Effector memory CD8-positive, alpha-beta T cell (primary cell): ENCODE results near the gene IFT22.
A peak's percentile ranks its signal among the peaks of the same experiment; 100 is the strongest.
"Not testable (repeated sequence)": the region's sequence is repeated elsewhere in the genome, so short reads cannot be mapped to it uniquely, and the experiment has no call there.

ENCODE experiments used
- ATAC-seq: fragments of 150-1000 bp; cut with Tn5 transposase; replicated peaks from 2 replicates; pipeline ENCODE4 v1.10.0; 2021; ENCODE audit warnings: mild to moderate bottlenecking, moderate library complexity
- DNase-seq, 3 experiments: peaks; one replicate each; pipeline ENCODE4 v3.0.0; 2021
- H3K27ac Mint-ChIP-seq, 2 donors: one replicate each; pipeline ENCODE4 v1.8.0; 2022; ENCODE audit warnings: mild to moderate bottlenecking in 2 of 2, mixed read lengths in 2 of 2, moderate library complexity in 2 of 2
- H3K27me3 Mint-ChIP-seq, 2 donors: one replicate each; pipeline ENCODE4 v1.8.0; 2022; ENCODE audit warnings: mixed read lengths in 2 of 2
- H3K36me3 Mint-ChIP-seq: one replicate; pipeline ENCODE4 v1.8.0; 2022; ENCODE audit warnings: mild to moderate bottlenecking, moderate library complexity, mixed read lengths; ENCODE audit not compliant: insufficient read depth
- H3K4me1 Mint-ChIP-seq, 2 donors: one replicate each; pipeline ENCODE4 v1.8.0; 2022; ENCODE audit warnings: low read depth in 2 of 2, mixed read lengths in 2 of 2
- H3K4me3 Mint-ChIP-seq, 2 donors: one replicate each; pipeline ENCODE4 v1.8.0; 2022; ENCODE audit warnings: mild to moderate bottlenecking in 2 of 2, mixed read lengths in 2 of 2, moderate library complexity in 2 of 2
- H3K9me3 Mint-ChIP-seq, 2 donors: one replicate each; pipeline ENCODE4 v1.8.0; 2022; ENCODE audit warnings: mixed read lengths in 2 of 2
- total RNA-seq, 9 experiments: gene quantifications; one replicate each; lab custom pipeline; 2026; lab: John Stamatoyannopoulos, UW

IFT22 gene
- 2.0 to 7.4 (median 4.5) reads per million in 9 experiments for total RNA-seq

DNA sequence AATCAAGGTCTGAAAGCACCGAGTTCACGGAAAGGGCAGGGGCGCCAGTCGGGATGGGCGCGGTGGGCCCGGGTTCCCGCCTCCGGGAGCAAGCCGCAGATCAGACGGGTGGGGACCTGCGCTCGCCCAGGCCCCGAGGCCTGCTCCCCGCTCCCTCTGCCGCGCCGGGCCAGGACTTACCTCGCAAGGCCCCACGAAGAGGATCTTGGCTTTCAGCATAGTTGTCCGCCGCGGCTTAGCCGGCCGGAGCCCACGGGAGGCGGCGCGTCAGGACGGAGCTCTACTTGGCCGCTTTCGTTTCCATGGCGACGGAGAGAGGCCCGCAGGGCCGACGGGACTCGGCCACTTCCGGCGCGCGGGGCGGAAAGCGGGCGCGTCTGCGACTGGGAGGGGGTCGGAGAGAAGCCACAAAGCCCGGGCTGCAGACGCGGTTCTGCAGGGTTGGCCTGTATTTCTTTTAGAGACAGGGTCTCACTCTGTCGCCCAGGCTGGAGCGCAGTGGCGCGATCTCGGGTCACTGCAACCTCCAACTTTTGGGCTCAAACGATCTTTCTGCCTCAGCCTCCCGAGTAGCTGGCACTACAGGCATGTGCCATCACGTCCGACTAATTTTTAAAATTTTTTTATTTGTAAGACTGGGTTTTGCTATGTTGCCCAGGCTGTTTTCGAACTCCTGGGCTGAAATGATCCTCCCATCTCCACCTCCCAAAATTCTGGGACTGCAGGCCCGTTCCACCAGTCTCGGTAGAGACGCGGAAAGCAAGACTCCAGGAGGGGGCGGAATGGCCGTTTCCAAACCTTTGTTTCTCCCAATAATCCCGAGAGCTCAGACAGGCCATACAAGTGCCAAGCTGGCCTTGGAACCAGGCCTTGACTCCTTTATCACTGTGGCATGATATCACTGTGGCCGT, at the start of gene IFT22:
IFT22 (minus strand) TSS at position 322 of the 911 bp plus-strand sequence; CDS start at position 219, 103 bp downstream.
- peaks cover 3 to 10% of the 10 kb centered on the region in 2 donors for H3K4me1 Mint-ChIP-seq
- no peaks in the 10 kb centered on the region for H3K27me3 Mint-ChIP-seq
- no peaks in the 10 kb centered on the region for H3K9me3 Mint-ChIP-seq
- peaks cover 21% of the 10 kb centered on the region for H3K36me3 Mint-ChIP-seq
- peak within 1 kb of the TSS; percentile 95 for H3K27ac Mint-ChIP-seq
- H3K4me3 Mint-ChIP-seq: peak within 1 kb of the TSS; percentile 87 to 88
- ATAC-seq: peak; percentile 97
- DNase-seq: peak; percentile 71 to 73 (median 72)

DNA sequence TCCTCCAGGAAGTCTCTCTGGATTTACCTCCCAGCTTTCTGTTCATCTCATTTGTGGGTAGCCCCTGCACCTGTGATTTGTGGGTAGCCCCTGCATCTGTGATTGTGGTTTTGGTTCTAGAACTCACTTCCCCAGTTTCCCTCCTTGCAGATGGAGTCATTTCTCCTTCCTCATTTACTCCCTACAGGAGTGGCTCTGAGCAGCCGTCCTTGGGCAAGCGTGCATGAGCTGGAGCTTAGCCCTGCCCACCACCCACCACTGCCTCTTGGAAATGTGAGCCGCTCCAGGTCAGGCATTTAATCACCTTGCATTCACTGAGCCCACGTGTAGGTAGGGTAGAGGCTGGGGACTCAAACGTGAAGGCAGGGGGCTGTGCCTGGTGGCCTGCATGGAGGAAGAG, 49.2 kb upstream of the IFT22 start:
- ATAC-seq: no peak
- Mint-ChIP-seq H3K4me3 (no peak overlapping the region), H3K4me1 (peaks cover 0 to 2% of the 10 kb centered on the region in 2 donors)

DNA sequence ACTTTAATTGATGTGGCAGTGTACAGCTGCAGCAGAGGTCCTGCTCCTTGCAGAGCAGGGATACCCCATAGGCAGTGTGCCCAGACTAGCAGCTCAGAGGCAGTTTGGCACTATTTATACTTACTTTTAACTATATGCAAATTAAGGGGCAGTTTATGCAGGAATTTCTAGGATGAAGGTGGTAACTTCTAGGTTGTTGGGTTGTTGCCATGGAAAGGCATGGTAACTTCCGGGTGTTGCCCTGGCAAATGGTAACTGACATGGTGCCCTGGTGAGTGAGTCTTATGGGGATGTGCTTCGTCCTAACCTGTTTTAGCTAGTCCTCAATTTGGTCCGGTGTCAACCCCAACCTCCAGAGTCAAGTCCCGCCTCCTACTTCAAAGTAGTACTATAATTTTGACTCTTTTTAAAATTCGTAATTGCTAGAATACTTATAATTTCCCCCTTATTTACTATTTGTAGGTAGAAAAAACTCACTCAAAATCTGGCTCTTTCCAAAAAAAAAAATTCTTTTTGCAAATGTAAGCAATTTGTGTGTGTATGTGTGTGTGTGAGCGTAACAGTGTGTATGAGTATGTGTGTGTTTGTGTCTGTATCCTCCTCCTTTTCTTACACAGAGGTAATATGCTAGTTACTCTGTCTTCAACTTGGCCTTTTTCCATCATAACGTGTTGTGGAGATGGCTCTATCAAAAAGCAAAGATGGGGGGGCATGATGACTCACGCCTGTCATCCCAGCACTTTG, 47.0 kb upstream of the IFT22 start:
- Mint-ChIP-seq H3K27ac (no peak overlapping the region), H3K36me3 (no peaks in the 10 kb centered on the region), H3K4me3 (no peak overlapping the region), H3K27me3 (peaks cover 62 to 75% of the 10 kb centered on the region in 2 donors), H3K4me1 (peaks cover 0 to 2% of the 10 kb centered on the region in 2 donors), H3K9me3 (no peaks in the 10 kb centered on the region)
- no peak for ATAC-seq
- DNase-seq: no peak

More for the DNA sequence above, 49.2 kb upstream of the IFT22 start:
- H3K27ac Mint-ChIP-seq: peak overlapping the region in 1 of 2 donors; percentile 62
- no peaks in the 10 kb centered on the region for H3K36me3 Mint-ChIP-seq
- H3K9me3 Mint-ChIP-seq: no peaks in the 10 kb centered on the region
- H3K27me3 Mint-ChIP-seq: peaks cover 55 to 77% of the 10 kb centered on the region in 2 donors
- DNase-seq: no peak

DNA sequence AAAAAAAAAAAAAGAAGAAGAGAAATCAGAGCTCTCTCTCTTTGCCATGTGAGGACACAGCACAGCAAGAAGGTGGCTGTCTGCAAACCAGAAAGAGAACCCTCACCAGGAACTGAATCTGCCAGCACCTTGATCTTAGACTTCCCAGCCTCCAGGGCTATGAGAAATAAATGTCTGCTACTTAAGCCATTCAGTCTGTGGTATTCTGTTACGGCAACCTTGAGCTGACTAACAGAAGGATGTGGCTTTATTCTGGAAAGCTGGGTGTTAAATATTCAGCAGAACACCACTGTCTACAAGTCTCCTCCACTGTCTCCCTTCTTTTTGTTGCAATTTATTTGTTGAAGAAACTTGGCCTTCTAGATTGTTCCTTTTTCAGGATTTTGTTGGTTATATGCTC, 46.1 kb upstream of the IFT22 start:
- H3K4me1 Mint-ChIP-seq: peaks cover 0 to 2% of the 10 kb centered on the region in 2 donors
- H3K27me3 Mint-ChIP-seq: peaks cover 53 to 66% of the 10 kb centered on the region in 2 donors
- H3K36me3 Mint-ChIP-seq: no peaks in the 10 kb centered on the region
- ATAC-seq (no peak), DNase-seq (no peak)
- no peaks in the 10 kb centered on the region for H3K9me3 Mint-ChIP-seq
- H3K27ac Mint-ChIP-seq: no peak overlapping the region
- H3K4me3 Mint-ChIP-seq: no peak overlapping the region

DNA sequence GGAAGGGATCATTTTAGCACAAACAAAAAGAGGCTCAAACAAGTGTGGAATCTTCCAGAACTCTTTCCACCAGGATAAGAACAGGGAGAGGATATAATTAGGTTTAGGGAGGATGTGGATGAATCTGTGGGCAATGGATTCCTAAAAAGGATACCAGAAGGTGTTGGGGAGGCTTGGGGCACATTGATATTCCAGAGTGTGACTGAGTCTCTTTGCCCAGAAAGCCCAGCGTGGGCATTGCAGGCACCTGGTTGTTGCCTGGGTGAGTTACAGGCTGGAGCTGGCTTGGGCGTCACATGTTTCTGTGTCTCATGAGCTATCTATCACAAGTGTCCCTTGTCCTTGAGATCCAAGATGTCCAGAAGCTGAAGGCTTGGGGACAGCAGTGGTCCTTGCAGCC, 44.3 kb upstream of the IFT22 start:
- no peak for ATAC-seq
- Mint-ChIP-seq H3K36me3 (no peaks in the 10 kb centered on the region), H3K27me3 (peaks cover 50 to 64% of the 10 kb centered on the region in 2 donors), H3K27ac (no peak overlapping the region), H3K4me1 (peaks cover 2 to 5% of the 10 kb centered on the region in 2 donors), H3K4me3 (no peak overlapping the region), H3K9me3 (no peaks in the 10 kb centered on the region)
- no peak for DNase-seq

DNA sequence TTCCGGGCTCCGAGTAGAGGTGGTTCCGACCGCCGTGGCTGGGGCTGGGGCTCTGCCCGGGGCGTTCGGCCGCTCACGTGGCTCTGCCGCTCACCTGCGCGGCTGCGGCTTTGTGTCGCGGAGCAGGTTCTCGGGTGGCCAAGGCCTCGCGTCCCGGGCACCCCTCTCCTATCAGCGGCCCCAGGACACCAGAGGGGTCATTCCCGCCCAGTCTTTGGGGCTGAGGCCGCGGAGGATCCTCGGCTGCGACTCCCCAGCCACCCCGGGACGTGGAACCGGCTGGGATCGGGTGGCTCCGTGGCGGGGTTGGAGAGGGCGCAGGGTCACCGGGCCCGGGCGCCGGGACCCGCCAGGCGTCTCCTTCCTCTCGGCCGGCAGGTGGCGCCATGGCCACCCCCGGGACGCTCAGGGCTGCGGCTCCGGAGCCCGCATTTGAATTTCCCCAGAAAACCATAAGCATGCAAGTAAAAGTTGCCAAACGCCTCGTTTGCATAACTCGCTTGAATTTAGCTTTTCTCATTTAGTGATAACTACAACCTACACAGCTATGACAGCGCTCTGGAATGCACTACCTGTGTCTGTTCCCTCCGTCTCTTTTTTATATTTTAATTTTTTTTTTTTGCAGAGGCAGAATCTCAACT, 42.2 kb upstream of the IFT22 start:
- DNase-seq: peak; percentile 49 to 59 (median 57)
- Mint-ChIP-seq H3K9me3 (no peaks in the 10 kb centered on the region), H3K36me3 (no peaks in the 10 kb centered on the region), H3K27me3 (peaks cover 42 to 54% of the 10 kb centered on the region in 2 donors), H3K4me3 (peak overlapping the region; percentile 63 to 67), H3K4me1 (peaks cover 0 to 5% of the 10 kb centered on the region in 2 donors), H3K27ac (no peak overlapping the region)
- peak; percentile 95 for ATAC-seq

DNA sequence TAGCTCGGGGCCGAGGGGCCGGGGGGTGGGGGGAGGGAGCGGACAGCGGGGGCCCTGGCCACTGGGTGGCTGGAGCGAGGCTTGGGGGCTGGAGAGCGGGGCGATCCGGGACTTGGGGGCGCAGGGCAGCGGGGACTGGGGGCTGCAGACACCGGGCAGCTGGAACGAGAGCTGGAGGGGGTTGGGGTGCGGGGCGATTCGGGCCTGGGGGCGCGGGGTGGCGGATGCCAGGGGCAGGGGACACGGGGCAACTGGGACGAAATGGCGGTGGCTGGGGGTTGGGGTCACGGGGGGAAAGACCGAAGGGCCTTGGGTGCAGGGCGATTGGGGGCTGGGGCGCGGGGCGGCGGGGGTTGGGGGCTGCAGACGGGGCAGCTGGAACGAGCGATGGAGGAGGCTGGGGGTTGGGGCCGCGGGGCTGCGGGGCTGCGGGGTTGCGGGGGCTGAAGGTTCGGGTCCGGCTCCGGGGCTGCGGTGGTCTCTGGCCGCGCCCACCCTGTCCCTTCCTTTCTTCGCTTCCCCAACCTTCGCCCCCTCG, 41.7 kb upstream of the IFT22 start:
- peaks cover 41 to 48% of the 10 kb centered on the region in 2 donors for H3K27me3 Mint-ChIP-seq
- no peaks in the 10 kb centered on the region for H3K36me3 Mint-ChIP-seq
- peak overlapping the region; percentile 63 to 67 for H3K4me3 Mint-ChIP-seq

DNA sequence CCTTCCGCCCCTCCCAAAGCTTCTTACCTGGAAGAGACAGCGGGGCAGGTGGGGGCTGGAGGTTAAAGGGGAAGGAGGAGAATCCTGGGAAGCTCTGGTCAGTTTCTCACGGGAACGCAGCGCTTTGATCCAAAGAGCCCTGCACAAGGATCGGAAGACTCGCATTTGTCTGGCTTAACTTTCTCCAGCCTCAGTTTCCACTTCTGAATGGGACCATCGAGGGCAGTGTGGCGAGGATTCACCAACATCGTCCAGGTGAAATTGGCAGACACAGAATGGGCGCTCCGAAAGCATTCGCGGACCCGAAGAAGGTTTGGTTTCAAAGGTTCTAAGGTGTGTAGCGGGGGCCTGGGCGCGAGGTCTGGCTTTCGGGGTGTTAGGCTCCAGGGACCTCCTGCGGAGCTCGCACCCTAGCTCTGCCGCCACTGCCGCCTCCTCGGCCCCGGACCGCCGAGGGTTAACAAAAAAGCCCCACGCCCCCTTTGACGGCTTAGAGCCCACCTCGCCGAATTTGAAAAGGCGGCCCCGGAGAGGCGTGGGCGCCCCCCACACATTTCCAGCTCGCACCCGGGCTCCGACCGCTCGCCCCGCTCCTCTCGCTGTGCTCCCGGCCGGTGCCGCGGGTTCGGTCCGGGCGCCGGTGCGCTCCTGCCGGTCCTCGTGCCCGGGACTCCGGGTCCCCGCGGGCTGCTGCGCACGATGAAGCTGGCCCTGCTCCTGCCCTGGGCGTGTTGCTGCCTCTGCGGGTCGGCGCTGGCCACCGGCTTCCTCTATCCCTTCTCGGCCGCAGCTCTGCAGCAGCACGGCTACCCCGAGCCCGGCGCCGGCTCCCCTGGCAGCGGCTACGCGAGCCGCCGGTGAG, 41.0 kb upstream of the IFT22 start, which contains the start of gene COL26A1:
COL26A1 (plus strand) TSS at position 542 of the 862 bp plus-strand sequence; CDS start at position 700, 158 bp downstream.
- no peak within 1 kb of the TSS for H3K27ac Mint-ChIP-seq
- DNase-seq (no peak), ATAC-seq (no peak)
- peaks cover 0 to 5% of the 10 kb centered on the region in 2 donors for H3K4me1 Mint-ChIP-seq
- H3K27me3 Mint-ChIP-seq: peaks cover 37 to 47% of the 10 kb centered on the region in 2 donors
- H3K9me3 Mint-ChIP-seq: no peaks in the 10 kb centered on the region
- H3K36me3 Mint-ChIP-seq: no peaks in the 10 kb centered on the region
- H3K4me3 Mint-ChIP-seq: peak within 1 kb of the TSS; percentile 67 to 72

More for the DNA sequence above, 41.7 kb upstream of the IFT22 start:
- Mint-ChIP-seq H3K4me1 (peaks cover 0 to 5% of the 10 kb centered on the region in 2 donors), H3K9me3 (no peaks in the 10 kb centered on the region), H3K27ac (no peak overlapping the region)
- ATAC-seq: peak; percentile 3
- no peak for DNase-seq

DNA sequence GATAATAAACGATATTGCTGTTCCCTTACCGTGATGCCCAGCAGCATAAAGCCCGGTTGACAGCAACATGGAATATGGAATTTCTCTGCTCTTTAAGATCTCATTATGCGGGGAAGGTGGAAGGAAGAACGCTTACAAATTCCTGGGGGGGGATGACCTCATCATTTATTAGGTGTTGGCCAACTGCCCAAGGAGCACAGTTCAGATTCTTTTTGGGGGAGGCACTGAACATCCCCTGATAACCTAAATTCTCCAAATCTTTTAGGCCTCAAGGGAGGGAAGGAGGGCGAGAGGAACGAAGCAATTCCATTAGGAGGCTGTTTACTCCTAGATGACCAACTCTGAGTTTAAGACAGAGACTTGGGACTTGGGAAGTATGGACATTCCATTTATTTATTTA, 35.8 kb upstream of the IFT22 start:
- Mint-ChIP-seq H3K9me3 (no peaks in the 10 kb centered on the region), H3K36me3 (no peaks in the 10 kb centered on the region), H3K27ac (no peak overlapping the region), H3K4me1 (peaks cover 0 to 5% of the 10 kb centered on the region in 2 donors), H3K4me3 (no peak overlapping the region), H3K27me3 (peaks cover 23 to 33% of the 10 kb centered on the region in 2 donors)
- no peak for ATAC-seq
- DNase-seq: no peak

DNA sequence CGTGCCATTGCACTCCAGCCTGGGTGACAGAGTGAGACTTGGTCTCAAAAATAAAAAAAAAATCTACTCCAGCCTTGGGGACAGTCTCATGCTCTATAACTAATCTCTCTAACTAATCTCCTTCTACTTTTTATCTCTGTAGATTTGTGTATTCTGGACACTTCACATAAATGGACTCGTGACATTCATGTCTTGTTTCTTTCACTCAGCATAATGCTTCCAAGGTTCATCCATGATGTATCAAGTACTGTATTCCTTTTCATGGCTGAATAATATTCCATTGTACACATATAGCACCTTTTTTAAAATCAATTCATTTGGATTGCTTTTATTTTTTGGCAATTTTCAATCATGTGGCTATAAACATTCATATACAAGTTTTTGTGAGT, 31.3 kb upstream of the IFT22 start:
- Mint-ChIP-seq H3K4me1 (no peaks in the 10 kb centered on the region), H3K4me3 (no peak overlapping the region), H3K9me3 (no peaks in the 10 kb centered on the region), H3K27ac (no peak overlapping the region), H3K36me3 (no peaks in the 10 kb centered on the region), H3K27me3 (peaks cover 23 to 43% of the 10 kb centered on the region in 2 donors)
- DNase-seq (no peak), ATAC-seq (no peak)

DNA sequence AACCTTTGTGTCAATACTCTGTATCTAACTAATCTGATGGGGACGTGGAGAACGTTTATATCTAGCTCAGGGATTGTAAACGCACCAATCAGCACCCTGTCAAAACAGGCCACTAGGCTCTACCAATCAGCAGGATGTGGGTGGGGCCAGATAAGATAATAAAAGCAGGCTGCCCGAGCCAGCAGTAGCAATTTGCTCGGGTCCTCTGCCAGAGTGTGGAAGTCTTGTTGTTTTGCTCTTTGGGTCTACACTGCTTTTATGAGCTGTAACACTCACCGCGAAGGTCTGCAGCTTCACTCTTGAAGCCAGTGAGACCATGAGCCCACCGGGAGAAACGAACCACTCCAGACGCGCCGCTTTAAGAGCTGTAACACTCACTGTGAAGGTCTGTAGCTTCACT, 27.7 kb upstream of the IFT22 start:
- not testable (repeated sequence) for H3K36me3 Mint-ChIP-seq, ATAC-seq, H3K27ac Mint-ChIP-seq, H3K4me3 Mint-ChIP-seq, H3K9me3 Mint-ChIP-seq, H3K4me1 Mint-ChIP-seq, DNase-seq
- H3K27me3 Mint-ChIP-seq: peaks cover 10 to 26% of the 10 kb centered on the region in 2 donors

DNA sequence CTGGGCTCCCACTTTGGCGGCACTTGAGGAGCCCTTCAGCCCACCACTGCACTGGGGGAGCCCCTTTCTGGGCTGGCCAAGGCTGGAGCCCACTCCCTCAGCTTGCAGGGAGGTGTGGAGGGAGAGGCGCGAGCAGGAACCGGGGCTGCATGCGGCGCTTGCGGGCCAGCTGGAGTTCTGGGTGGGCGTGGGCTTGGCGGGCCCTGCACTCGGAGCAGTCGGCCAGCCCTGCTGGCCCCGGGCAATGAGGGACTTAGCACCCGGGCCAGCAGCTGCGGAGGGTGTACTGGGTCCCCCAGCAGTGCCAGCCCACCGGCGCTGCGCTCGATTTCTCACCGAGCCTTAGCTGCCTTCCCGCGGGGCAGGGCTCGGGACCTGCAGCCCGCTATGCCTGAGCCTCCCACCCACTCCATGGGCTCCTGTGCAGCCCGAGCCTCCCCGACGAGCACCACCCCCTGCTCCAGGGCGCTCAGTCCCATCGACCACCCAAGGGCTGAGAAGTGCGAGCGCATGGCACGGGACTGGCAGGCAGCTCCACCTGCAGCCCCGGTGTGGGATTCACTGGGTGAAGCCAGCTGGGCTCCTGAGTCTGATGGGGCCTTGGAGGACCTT, 26.9 kb upstream of the IFT22 start:
- not testable (repeated sequence) for H3K36me3 Mint-ChIP-seq, DNase-seq, H3K9me3 Mint-ChIP-seq, ATAC-seq, H3K4me3 Mint-ChIP-seq, H3K27ac Mint-ChIP-seq, H3K4me1 Mint-ChIP-seq
- peaks cover 10 to 26% of the 10 kb centered on the region in 2 donors for H3K27me3 Mint-ChIP-seq
